PC-3 (cell line): ENCODE results near the gene BCL11B. TPM values are rescaled to one million over a fixed set of nuclear protein-coding genes. Genes with fewer than 3 reads are reported as not detected.

Experiments
- ATAC-seq: fragments of 200-7000 bp; cut with Tn5 transposase; 2 replicates; pipeline ENCODE4 v1.9.1; 2020; ENCODE audit warnings: mild to moderate bottlenecking, moderate library complexity
- BruUV-seq: library from RNA; stranded (reverse); fragments of 400-500 nt; replicated peaks from 2 replicates; lab custom pipeline; 2021; lab: Mats Ljungman, UMichigan
- CTCF ChIA-PET: fragments of 300-600 bp; sonication (Branson Sonifier 250); formaldehyde crosslinking; loops from one replicate; lab custom pipeline; 2022; ENCODE audit warnings: antibody characterized with exemption; lab: Charles Lee
- POLR2A ChIA-PET: fragments of 300-600 bp; sonication (Branson Sonifier 250); formaldehyde crosslinking; loops from one replicate; lab custom pipeline; 2022; ENCODE audit warnings: antibody characterized with exemption; ENCODE audit not compliant: unreplicated experiment; lab: Charles Lee
- DNase-seq: peaks from one replicate; pipeline ENCODE4 v3.0.0-alpha.2; 2015
- H2AFZ ChIP-seq: fragments of 300-600 bp; sonication (generic); 2 replicates; pipeline ENCODE4 v1.6.0; 2016; ENCODE audit warnings: antibody characterized with exemption, low read length
- H3F3A ChIP-seq: fragments of 300-600 bp; sonication (generic); one replicate; pipeline ENCODE4 v1.6.0; 2017; ENCODE audit warnings: antibody characterized with exemption, low read length, control low read depth, mild to moderate bottlenecking; ENCODE audit not compliant: unreplicated experiment
- H3K27ac ChIP-seq: fragments of 300-600 bp; sonication (generic); 2 replicates; pipeline ENCODE4 v1.5.1; 2016; ENCODE audit warnings: mild to moderate bottlenecking, low read length
- H3K27me3 ChIP-seq: fragments of 300-600 bp; sonication (generic); 2 replicates; pipeline ENCODE4 v1.6.1; 2016; ENCODE audit warnings: low read length, mixed read lengths
- H3K36me3 ChIP-seq: fragments of 300-600 bp; sonication (generic); 2 replicates; pipeline ENCODE4 v1.6.1; 2016; ENCODE audit warnings: low read depth, mixed run types, low read length, mixed read lengths
- H3K4me1 ChIP-seq: fragments of 300-600 bp; sonication (generic); 2 replicates; pipeline ENCODE4 v1.5.1; 2016; ENCODE audit warnings: low read length; ENCODE audit not compliant: insufficient read depth
- H3K4me2 ChIP-seq: fragments of 300-600 bp; sonication (generic); 2 replicates; pipeline ENCODE4 v1.6.0; 2016; ENCODE audit warnings: low read length
- H3K4me3 ChIP-seq: fragments of 300-600 bp; sonication (generic); 2 replicates; pipeline ENCODE4 v1.5.1; 2016; ENCODE audit warnings: mild to moderate bottlenecking, low read length, mixed read lengths
- H3K79me2 ChIP-seq: fragments of 300-600 bp; sonication (generic); 2 replicates; pipeline ENCODE4 v1.6.1; 2017; ENCODE audit warnings: low read length, mixed read lengths
- H3K9ac ChIP-seq: fragments of 300-600 bp; sonication (generic); 2 replicates; pipeline ENCODE4 v1.6.0; 2016; ENCODE audit warnings: mild to moderate bottlenecking, low read length
- H3K9me2 ChIP-seq: fragments of 300-600 bp; sonication (generic); replicated peaks from 2 replicates; pipeline ENCODE4 v1.6.1; 2016; ENCODE audit warnings: mixed run types, low read length, mixed read lengths
- H3K9me3 ChIP-seq: fragments of 300-600 bp; sonication (generic); 2 replicates; pipeline ENCODE4 v1.6.1; 2016; ENCODE audit warnings: low read length, mixed read lengths
- H4K20me1 ChIP-seq: fragments of 300-600 bp; sonication (generic); 2 replicates; pipeline ENCODE4 v1.6.1; 2016; ENCODE audit warnings: low read length, mixed read lengths
- CTCF ChIP-seq: fragments of 300-600 bp; sonication (generic); conservative IDR thresholded peaks from 2 replicates; pipeline ENCODE4 v1.5.1; 2017; ENCODE audit warnings: antibody characterized with exemption, low read depth, mild to moderate bottlenecking, low read length
- EZH2 ChIP-seq: fragments of 300-600 bp; sonication (generic); IDR thresholded peaks from one replicate; pipeline ENCODE4 v1.6.1; 2017; ENCODE audit warnings: antibody characterized with exemption, mild to moderate bottlenecking, low read length; ENCODE audit not compliant: unreplicated experiment
- EZH2phosphoT487 ChIP-seq: fragments of 300-600 bp; sonication (generic); IDR thresholded peaks from 2 replicates; pipeline ENCODE4 v1.6.1; 2018; ENCODE audit warnings: mild to moderate bottlenecking, antibody characterized with exemption, low read length, borderline replicate concordance
- intact Hi-C: fragments of 100-400 bp; cut with micrococcal nuclease; formaldehyde crosslinking; loops from 2 replicates; pipeline ENCODE4 v1.9.0; 2023
- total RNA-seq: library from RNA; depleted of rRNA; stranded (reverse); fragments of >200 nt; gene quantifications from 2 replicates; pipeline ENCODE4 v1.2.3, GENCODE V29; 2014

BCL11B gene
- total RNA-seq, 1 experiment from 2014 or later, result 0.73 TPM

- Histone ChIP-seq H3F3A (no peaks in the 10 kb centered on the region), H3K27ac (no peak overlapping the region), H3K4me1 (no peaks in the 10 kb centered on the region), H3K79me2 (no peaks in the 10 kb centered on the region), H4K20me1 (no peaks in the 10 kb centered on the region), H2AFZ (no peak overlapping the region), H3K36me3 (no peaks in the 10 kb centered on the region), H3K4me2 (no peak overlapping the region), H3K9me2 (no peaks in the 10 kb centered on the region), H3K4me3 (no peak overlapping the region), H3K27me3 (peaks cover 16% of the 10 kb centered on the region), H3K9ac (no peak overlapping the region), H3K9me3 (no peaks in the 10 kb centered on the region)
- ChIA-PET CTCF (no interaction called here), POLR2A (no interaction called here)
- DNase-seq, result no peak
- BruUV-seq, result no TSS peak
- no peak for TF ChIP-seq CTCF
- TF ChIP-seq EZH2, result no peak
- no peak for TF ChIP-seq EZH2phosphoT487
- intact Hi-C loops, result no loop called here
- no peak for ATAC-seq
Observed at GRCh38 chr14:99316281-99317163, 44.5 kb upstream of the BCL11B start.

GRCh38 chr14:99315197-99315596 is 43.2 kb upstream of the BCL11B start:
- Histone ChIP-seq H3K4me1 (no peaks in the 10 kb centered on the region), H3K4me2 (no peak overlapping the region)

GRCh38 chr14:99314623-99315022 is 42.6 kb upstream of the BCL11B start:
- no peak overlapping the region for H3K27ac ChIP-seq
- H3K9ac ChIP-seq, result no peak overlapping the region
- H3K9me3 ChIP-seq, result no peaks in the 10 kb centered on the region
- no TSS peak for BruUV-seq
- ATAC-seq (no peak), DNase-seq (no peak)
- no peaks in the 10 kb centered on the region for H3K79me2 ChIP-seq
- no peak overlapping the region for H2AFZ ChIP-seq
- H4K20me1 ChIP-seq, result no peaks in the 10 kb centered on the region
- H3K4me2 ChIP-seq, result no peak overlapping the region
- no peak for TF ChIP-seq CTCF
- no peak for TF ChIP-seq EZH2
- TF ChIP-seq EZH2phosphoT487, result no peak
- no peaks in the 10 kb centered on the region for H3K9me2 ChIP-seq
- intact Hi-C loops, result no loop called here
- CTCF ChIA-PET, result no interaction called here
- POLR2A ChIA-PET, result no interaction called here
- H3K4me1 ChIP-seq, result no peaks in the 10 kb centered on the region
- H3K4me3 ChIP-seq, result no peak overlapping the region
- no peaks in the 10 kb centered on the region for H3K36me3 ChIP-seq
- H3F3A ChIP-seq, result no peaks in the 10 kb centered on the region
- peaks cover 29% of the 10 kb centered on the region for H3K27me3 ChIP-seq

More at GRCh38 chr14:99315197-99315596, 43.2 kb upstream of the BCL11B start:
- H3K4me3 ChIP-seq, result no peak overlapping the region
- no peak for ATAC-seq
- no TSS peak for BruUV-seq
- no peak for DNase-seq
- no peaks in the 10 kb centered on the region for H4K20me1 ChIP-seq
- H3K27me3 ChIP-seq, result peaks cover 29% of the 10 kb centered on the region
- no peak overlapping the region for H3K27ac ChIP-seq
- H3K36me3 ChIP-seq, result no peaks in the 10 kb centered on the region
- CTCF ChIA-PET, result no interaction called here
- POLR2A ChIA-PET, result no interaction called here
- no peaks in the 10 kb centered on the region for H3K9me3 ChIP-seq
- H3F3A ChIP-seq, result no peaks in the 10 kb centered on the region
- intact Hi-C loops, result no loop called here
- H2AFZ ChIP-seq, result no peak overlapping the region
- TF ChIP-seq EZH2phosphoT487, result no peak
- no peak for TF ChIP-seq EZH2
- no peak overlapping the region for H3K9ac ChIP-seq
- no peaks in the 10 kb centered on the region for H3K9me2 ChIP-seq
- no peaks in the 10 kb centered on the region for H3K79me2 ChIP-seq
